Neural cell (in vitro differentiated cells): ENCODE data around the gene NDUFV1. TPM values are rescaled to one million over a fixed set of nuclear protein-coding genes. Genes with fewer than 3 reads are reported as not detected.
"Not testable (repeated sequence)": the region's sequence is repeated elsewhere in the genome, so short reads cannot be mapped to it uniquely, and the experiment has no call there.

Source experiments
- H2AFZ ChIP-seq: fragments of 200-600, 300-800 bp; sonication (generic), shearing (Covaris generic); 2 replicates; pipeline ENCODE4 v1.6.0; 2014; ENCODE audit warnings: low read depth, mild to moderate bottlenecking, antibody characterized with exemption, low read length, moderate library complexity
- H3F3A ChIP-seq: fragments of 200-600 bp; shearing (Covaris generic); 2 replicates; pipeline ENCODE4 v1.6.1; 2016; ENCODE audit warnings: mild to moderate bottlenecking, moderate library complexity, mixed read lengths, antibody characterized with exemption, low read length; ENCODE audit not compliant: insufficient read depth, poor library complexity, severe bottlenecking
- H3K27ac ChIP-seq: fragments of 200-600, 300-800 bp; sonication (generic), shearing (Covaris generic); 2 replicates; pipeline ENCODE4 v1.5.1; 2014; ENCODE audit warnings: mild to moderate bottlenecking, low read length, moderate library complexity
- H3K27me3 ChIP-seq: fragments of 300-800, 200-600 bp; sonication (generic), shearing (Covaris generic); 2 replicates; pipeline ENCODE4 v1.6.0; 2014; ENCODE audit warnings: mild to moderate bottlenecking, low read depth, low read length, moderate library complexity; ENCODE audit not compliant: insufficient read depth
- H3K36me3 ChIP-seq: fragments of 300-800, 200-600 bp; sonication (generic), shearing (Covaris generic); 2 replicates; pipeline ENCODE4 v1.5.1; 2014; ENCODE audit warnings: mild to moderate bottlenecking, antibody characterized with exemption, low read length, moderate library complexity; ENCODE audit not compliant: insufficient read depth
- H3K4me2 ChIP-seq: fragments of 300-800, 200-600 bp; sonication (generic), shearing (Covaris generic); 2 replicates; pipeline ENCODE4 v1.6.0; 2014; ENCODE audit warnings: mild to moderate bottlenecking, low read length
- H3K4me3 ChIP-seq: fragments of 300-800, 200-600 bp; sonication (generic), shearing (Covaris generic); 2 replicates; pipeline ENCODE4 v1.5.1; 2014; ENCODE audit warnings: mild to moderate bottlenecking, low read length, moderate library complexity
- H3K79me2 ChIP-seq: fragments of 200-600 bp; shearing (Covaris generic); replicated peaks from 2 replicates; pipeline ENCODE4 v1.6.0; 2014; ENCODE audit warnings: mild to moderate bottlenecking, low read length, moderate library complexity; ENCODE audit not compliant: insufficient read depth
- H3K9ac ChIP-seq: fragments of 300-800, 200-600 bp; sonication (generic), shearing (Covaris generic); 2 replicates; pipeline ENCODE4 v1.6.1; 2016; ENCODE audit warnings: mild to moderate bottlenecking, low read length, mixed read lengths
- H3K9me2 ChIP-seq: fragments of 200-600 bp; shearing (Covaris generic); 2 replicates; pipeline ENCODE4 v1.6.1; 2016; ENCODE audit warnings: mild to moderate bottlenecking, low read length, mixed read lengths; ENCODE audit not compliant: insufficient read depth
- H3K9me3 ChIP-seq: fragments of 200-600, 300-800 bp; sonication (generic), shearing (Covaris generic); 2 replicates; pipeline ENCODE4 v1.6.1; 2016; ENCODE audit warnings: mild to moderate bottlenecking, mixed run types, low read length, moderate library complexity, mixed read lengths
- H4K20me1 ChIP-seq: fragments of 200-600 bp; shearing (Covaris generic); 2 replicates; pipeline ENCODE4 v1.6.1; 2016; ENCODE audit warnings: mild to moderate bottlenecking, mixed run types; ENCODE audit not compliant: insufficient read depth
- EP300 ChIP-seq: fragments of 450-650 bp; conservative IDR thresholded peaks from 2 replicates; pipeline ENCODE4 v1.6.1; 2014; ENCODE audit warnings: antibody characterized with exemption, mild to moderate bottlenecking, moderate library complexity; ENCODE audit not compliant: poor library complexity, severe bottlenecking
- EZH2 ChIP-seq: fragments of 200-600, 300-800 bp; shearing (Covaris generic), sonication (generic); IDR thresholded peaks from 2 replicates; pipeline ENCODE4 v1.6.1; 2014; ENCODE audit warnings: antibody characterized with exemption, low read length, borderline replicate concordance, mild to moderate bottlenecking; ENCODE audit not compliant: insufficient read depth, poor library complexity, severe bottlenecking
- MXI1 ChIP-seq: fragments of 450-650 bp; conservative IDR thresholded peaks from 2 replicates; pipeline ENCODE4 v1.6.1; 2014; ENCODE audit warnings: antibody characterized with exemption, mild to moderate bottlenecking; ENCODE audit not compliant: poor library complexity, severe bottlenecking
- POLR2AphosphoS5 ChIP-seq: IDR thresholded peaks from 2 replicates; pipeline ENCODE4 v1.6.1; 2012
- RAD21 ChIP-seq: fragments of 450-650 bp; conservative IDR thresholded peaks from 2 replicates; pipeline ENCODE4 v1.6.1; 2014; ENCODE audit warnings: antibody characterized with exemption, mild to moderate bottlenecking, moderate library complexity
- SMC3 ChIP-seq: fragments of 450-650 bp; conservative IDR thresholded peaks from 2 replicates; pipeline ENCODE4 v1.6.1; 2014; ENCODE audit warnings: antibody characterized with exemption, mild to moderate bottlenecking, moderate library complexity; ENCODE audit not compliant: poor library complexity
- TAF1 ChIP-seq: IDR thresholded peaks from 2 replicates; pipeline ENCODE4 v1.6.1; 2012; ENCODE audit warnings: low read depth
- polyA plus RNA-seq: library from polyadenylated mRNA; depleted of rRNA; stranded (reverse); fragments of >200 nt; gene quantifications from 2 replicates; pipeline ENCODE4 v1.2.3, GENCODE V29; 2014
- TF ChIP-seq, protein P1 (sequence below): fragments of 450-650 bp; IDR thresholded peaks from 2 replicates; pipeline ENCODE4 v1.5.1; 2014; ENCODE audit warnings: antibody characterized with exemption, mild to moderate bottlenecking, moderate library complexity; ENCODE audit not compliant: poor library complexity, severe bottlenecking
- TF ChIP-seq, protein P2 (sequence below): IDR thresholded peaks from 2 replicates; pipeline ENCODE4 v1.6.1; 2012; ENCODE audit warnings: borderline replicate concordance

The NDUFV1 gene
- polyA plus RNA-seq, 1 donor from 2014 or later, result 393 TPM

DNA sequence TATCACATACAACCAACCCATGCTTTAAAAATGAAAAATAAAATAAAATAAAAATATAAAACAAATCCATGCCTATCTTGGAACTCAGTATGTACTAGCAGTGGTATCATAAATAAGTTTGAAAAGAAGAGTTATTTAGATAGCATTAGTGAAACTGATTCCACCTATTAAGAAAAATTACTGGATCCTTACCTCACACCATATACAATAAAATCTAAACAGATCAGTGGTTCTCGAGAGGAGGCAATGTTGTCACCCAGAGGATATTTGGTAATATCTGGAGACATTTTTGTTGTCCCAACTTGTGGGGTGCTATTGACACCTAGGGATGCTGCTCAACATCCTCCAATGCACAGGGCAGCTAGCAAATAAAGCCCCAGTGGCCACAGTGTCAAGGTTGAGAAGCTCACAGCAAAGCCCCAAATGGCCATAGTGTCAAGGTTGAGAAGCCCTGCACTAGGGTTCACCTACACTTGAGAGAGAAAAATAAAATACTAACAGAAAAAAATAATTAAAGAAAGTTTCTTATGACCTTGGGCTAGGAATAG is 9.9 kb upstream of the NDUFV1 start:
- no peaks in the 10 kb centered on the region for H4K20me1 ChIP-seq
- no peak for TF ChIP-seq SMC3
- TF ChIP-seq, protein P1, sequence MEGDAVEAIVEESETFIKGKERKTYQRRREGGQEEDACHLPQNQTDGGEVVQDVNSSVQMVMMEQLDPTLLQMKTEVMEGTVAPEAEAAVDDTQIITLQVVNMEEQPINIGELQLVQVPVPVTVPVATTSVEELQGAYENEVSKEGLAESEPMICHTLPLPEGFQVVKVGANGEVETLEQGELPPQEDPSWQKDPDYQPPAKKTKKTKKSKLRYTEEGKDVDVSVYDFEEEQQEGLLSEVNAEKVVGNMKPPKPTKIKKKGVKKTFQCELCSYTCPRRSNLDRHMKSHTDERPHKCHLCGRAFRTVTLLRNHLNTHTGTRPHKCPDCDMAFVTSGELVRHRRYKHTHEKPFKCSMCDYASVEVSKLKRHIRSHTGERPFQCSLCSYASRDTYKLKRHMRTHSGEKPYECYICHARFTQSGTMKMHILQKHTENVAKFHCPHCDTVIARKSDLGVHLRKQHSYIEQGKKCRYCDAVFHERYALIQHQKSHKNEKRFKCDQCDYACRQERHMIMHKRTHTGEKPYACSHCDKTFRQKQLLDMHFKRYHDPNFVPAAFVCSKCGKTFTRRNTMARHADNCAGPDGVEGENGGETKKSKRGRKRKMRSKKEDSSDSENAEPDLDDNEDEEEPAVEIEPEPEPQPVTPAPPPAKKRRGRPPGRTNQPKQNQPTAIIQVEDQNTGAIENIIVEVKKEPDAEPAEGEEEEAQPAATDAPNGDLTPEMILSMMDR, result no peak

DNA sequence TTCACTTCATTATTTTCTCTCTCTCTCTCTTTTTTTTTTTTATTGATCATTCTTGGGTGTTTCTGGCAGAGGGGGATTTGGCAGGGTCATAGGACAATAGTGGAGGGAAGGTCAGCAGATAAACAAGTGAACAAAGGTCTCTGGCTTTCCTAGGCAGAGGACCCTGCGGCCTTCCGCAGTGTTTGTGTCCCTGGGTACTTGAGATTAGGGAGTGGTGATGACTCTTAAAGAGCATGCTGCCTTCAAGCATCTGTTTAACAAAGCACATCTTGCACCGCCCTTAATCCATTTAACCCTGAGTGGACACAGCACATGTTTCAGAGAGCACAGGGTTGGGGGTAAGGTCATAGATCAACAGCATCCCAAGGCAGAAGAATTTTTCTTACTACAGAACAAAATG is 9.3 kb upstream of the NDUFV1 start:
- not testable (repeated sequence) for H3K36me3 ChIP-seq, H3K4me3 ChIP-seq, H2AFZ ChIP-seq, H3K27me3 ChIP-seq, H3K27ac ChIP-seq, H3K9ac ChIP-seq, H3K9me2 ChIP-seq, H3K9me3 ChIP-seq, H3K79me2 ChIP-seq, H4K20me1 ChIP-seq, H3K4me2 ChIP-seq, H3F3A ChIP-seq

More for the DNA sequence above, 9.9 kb upstream of the NDUFV1 start:
- no peaks in the 10 kb centered on the region for H3K27me3 ChIP-seq
- H3K9ac ChIP-seq, result no peak overlapping the region
- no peak overlapping the region for H2AFZ ChIP-seq
- H3F3A ChIP-seq, result no peaks in the 10 kb centered on the region
- no peaks in the 10 kb centered on the region for H3K9me2 ChIP-seq
- no peaks in the 10 kb centered on the region for H3K79me2 ChIP-seq
- H3K4me3 ChIP-seq, result no peak overlapping the region
- no peak overlapping the region for H3K4me2 ChIP-seq
- no peaks in the 10 kb centered on the region for H3K9me3 ChIP-seq
- no peak overlapping the region for H3K27ac ChIP-seq
- H3K36me3 ChIP-seq, result no peaks in the 10 kb centered on the region

DNA sequence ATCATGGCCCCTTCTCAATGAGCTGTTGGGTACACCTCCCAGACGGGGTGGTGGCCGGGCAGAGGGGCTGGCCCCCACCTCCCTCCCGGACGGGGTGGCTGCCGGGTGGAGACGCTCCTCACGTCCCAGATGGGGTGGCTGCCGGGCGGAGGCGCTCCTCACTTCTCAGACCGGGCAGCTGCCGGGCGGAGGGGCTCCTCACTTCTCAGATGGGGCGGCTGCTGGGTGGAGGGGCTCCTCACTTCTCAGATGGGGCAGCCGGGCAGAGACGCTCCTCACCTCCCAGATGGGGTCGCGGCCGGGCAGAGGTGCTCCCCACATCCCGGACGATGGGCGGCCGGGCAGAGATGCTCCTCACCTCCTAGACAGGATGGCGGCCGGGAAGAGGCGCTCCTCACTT is 8.8 kb upstream of the NDUFV1 start:
- H4K20me1 ChIP-seq, H3K27ac ChIP-seq, H3F3A ChIP-seq, H3K4me2 ChIP-seq, H3K9ac ChIP-seq, H3K4me3 ChIP-seq, H3K9me3 ChIP-seq, H3K79me2 ChIP-seq, H3K27me3 ChIP-seq, H3K36me3 ChIP-seq, H3K9me2 ChIP-seq, H2AFZ ChIP-seq: not testable (repeated sequence)

DNA sequence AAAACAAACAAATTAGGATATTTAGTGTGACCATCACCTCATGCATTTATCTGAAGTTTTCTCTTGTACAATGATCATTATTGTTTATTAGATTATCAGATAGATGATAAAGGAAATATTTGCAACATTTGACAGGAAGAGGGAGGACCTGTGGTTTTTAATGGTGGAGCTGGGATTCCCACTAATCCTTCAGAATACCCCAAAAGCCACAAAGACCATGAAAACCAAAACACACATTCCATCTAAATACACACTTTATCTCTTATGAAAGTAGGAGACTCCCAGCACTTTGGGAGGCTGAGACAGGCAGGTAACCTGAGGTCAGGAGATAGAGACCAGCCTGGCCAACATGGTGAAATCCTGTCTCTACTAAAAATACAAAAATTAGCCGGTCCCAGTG is 7.6 kb upstream of the NDUFV1 start:
- H3K9me2 ChIP-seq, result no peaks in the 10 kb centered on the region
- no peaks in the 10 kb centered on the region for H3F3A ChIP-seq
- H4K20me1 ChIP-seq, result no peaks in the 10 kb centered on the region
- no peaks in the 10 kb centered on the region for H3K27me3 ChIP-seq
- TF ChIP-seq EP300 (no peak), EZH2 (no peak), RAD21 (no peak), POLR2AphosphoS5 (no peak), TAF1 (no peak), MXI1 (no peak), SMC3 (no peak)
- TF ChIP-seq, protein P1, result no peak
- TF ChIP-seq, protein P2, sequence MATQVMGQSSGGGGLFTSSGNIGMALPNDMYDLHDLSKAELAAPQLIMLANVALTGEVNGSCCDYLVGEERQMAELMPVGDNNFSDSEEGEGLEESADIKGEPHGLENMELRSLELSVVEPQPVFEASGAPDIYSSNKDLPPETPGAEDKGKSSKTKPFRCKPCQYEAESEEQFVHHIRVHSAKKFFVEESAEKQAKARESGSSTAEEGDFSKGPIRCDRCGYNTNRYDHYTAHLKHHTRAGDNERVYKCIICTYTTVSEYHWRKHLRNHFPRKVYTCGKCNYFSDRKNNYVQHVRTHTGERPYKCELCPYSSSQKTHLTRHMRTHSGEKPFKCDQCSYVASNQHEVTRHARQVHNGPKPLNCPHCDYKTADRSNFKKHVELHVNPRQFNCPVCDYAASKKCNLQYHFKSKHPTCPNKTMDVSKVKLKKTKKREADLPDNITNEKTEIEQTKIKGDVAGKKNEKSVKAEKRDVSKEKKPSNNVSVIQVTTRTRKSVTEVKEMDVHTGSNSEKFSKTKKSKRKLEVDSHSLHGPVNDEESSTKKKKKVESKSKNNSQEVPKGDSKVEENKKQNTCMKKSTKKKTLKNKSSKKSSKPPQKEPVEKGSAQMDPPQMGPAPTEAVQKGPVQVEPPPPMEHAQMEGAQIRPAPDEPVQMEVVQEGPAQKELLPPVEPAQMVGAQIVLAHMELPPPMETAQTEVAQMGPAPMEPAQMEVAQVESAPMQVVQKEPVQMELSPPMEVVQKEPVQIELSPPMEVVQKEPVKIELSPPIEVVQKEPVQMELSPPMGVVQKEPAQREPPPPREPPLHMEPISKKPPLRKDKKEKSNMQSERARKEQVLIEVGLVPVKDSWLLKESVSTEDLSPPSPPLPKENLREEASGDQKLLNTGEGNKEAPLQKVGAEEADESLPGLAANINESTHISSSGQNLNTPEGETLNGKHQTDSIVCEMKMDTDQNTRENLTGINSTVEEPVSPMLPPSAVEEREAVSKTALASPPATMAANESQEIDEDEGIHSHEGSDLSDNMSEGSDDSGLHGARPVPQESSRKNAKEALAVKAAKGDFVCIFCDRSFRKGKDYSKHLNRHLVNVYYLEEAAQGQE, result no peak
- no peak overlapping the region for H2AFZ ChIP-seq
- H3K9ac ChIP-seq, result no peak overlapping the region
- H3K36me3 ChIP-seq, result no peaks in the 10 kb centered on the region
- no peaks in the 10 kb centered on the region for H3K79me2 ChIP-seq
- H3K9me3 ChIP-seq, result no peaks in the 10 kb centered on the region
- no peak overlapping the region for H3K4me2 ChIP-seq
- H3K4me3 ChIP-seq, result no peak overlapping the region
- no peak overlapping the region for H3K27ac ChIP-seq
